ENCODE results near the gene L3MBTL1.
"Not testable (repeated sequence)": the region's sequence is repeated elsewhere in the genome, so short reads cannot be mapped to it uniquely, and the experiment has no call there.

L3MBTL1 gene

GRCh38 chr20:43507150-43508080 is at the start of gene L3MBTL1:
L3MBTL1 (plus strand) TSS chr20:43507697; CDS start chr20:43513504, 5,807 bp downstream.
- DNase-seq = no peak

DNA sequence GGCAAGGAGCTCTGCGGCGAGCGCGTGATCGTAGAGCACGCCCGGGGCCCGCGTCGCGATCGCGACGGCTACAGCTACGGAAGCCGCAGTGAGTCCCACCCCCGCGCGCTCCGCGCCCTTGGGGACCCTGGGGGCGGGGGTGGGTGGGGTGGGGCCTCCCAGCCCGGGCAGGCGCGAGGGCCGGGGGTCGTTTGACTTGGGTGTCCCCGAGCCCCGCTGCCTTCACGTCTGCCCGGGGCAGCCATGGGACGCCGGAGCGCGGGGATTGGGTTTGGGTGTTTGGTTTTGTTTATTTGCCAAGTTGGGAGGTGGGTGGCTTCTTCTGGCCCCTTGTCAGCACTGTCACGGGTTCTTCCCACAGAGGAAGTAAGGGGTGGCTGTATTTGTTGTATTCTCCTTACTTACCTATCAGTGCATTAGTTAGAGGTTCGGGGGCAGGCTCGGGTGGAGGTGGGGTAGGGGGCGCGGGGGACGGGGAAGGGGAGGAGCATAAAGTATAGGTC is 49.0 kb upstream of the L3MBTL1 start:
- DNase-seq = peak in 1 of 2 experiments; percentile 4

- DNase-seq = no peak
Measured at GRCh38 chr20:43459022-43459942, 48.2 kb upstream of the L3MBTL1 start.

GRCh38 chr20:43460172-43460829 is 47.2 kb upstream of the L3MBTL1 start:
- DNase-seq = no peak

GRCh38 chr20:43460830-43461200 is 46.7 kb upstream of the L3MBTL1 start:
- no peak for DNase-seq

GRCh38 chr20:43461894-43462659 is 45.4 kb upstream of the L3MBTL1 start:
- DNase-seq = no peak

- no peak for DNase-seq
Measured at GRCh38 chr20:43462660-43463526, 44.6 kb upstream of the L3MBTL1 start.

- DNase-seq = no peak
Measured at GRCh38 chr20:43463527-43464218, 43.8 kb upstream of the L3MBTL1 start.

- DNase-seq = no peak
Measured at GRCh38 chr20:43464219-43464790, 43.2 kb upstream of the L3MBTL1 start.

DNA sequence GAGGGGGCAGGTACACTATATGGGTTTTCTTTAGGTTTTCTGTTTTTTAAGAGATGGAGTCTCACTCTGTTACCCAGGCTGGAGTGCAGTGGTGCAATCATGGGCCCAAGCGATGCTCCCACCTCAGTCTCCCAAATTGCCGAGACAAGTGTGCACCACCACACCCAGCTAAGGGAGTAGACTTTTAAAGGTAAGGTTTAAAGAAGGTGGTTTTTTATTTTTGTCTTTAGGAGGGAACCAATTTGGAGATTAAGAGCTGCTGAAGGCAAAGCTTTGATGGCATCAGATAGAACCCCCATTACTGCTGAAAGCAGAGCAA is 41.9 kb upstream of the L3MBTL1 start:
- no peak for DNase-seq

DNA sequence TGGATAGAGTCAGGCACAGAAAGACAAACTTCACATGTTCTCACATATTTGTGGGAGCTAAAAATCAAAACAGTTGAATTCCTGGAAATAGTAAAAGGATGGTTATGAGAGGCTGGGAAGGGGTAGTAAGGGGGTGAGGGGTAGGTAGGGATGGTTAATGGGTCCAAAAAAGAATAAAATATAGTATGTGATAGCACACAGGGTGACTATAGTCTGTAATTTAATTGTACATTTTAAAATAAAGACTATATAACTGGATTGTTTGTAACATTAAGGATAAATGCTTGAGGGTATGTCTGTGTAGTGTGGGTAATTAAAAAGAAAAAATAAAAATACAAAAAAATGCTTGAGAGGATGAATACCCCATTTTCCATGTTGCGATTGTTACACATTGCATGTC is 39.9 kb upstream of the L3MBTL1 start:
- DNase-seq = no peak

GRCh38 chr20:43472671-43473380 is 34.7 kb upstream of the L3MBTL1 start:
- no peak for DNase-seq

DNA sequence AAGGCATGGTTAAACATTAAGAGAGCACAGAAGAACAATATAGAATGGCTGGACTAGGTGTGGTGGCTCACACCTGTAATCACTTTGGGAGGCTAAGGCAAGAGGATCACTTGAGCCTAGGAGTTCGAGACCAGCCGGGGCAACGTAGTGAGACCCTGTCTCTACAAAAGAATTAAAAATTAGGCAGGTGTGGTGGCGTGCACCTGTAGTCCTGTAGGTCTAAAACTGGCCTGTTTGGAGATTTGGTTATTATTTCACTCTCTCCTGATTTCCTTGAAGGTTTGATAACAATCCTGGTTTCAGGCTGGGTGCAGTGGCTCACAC is 34.2 kb upstream of the L3MBTL1 start:
- DNase-seq = no peak

- DNase-seq = no peak
Measured at GRCh38 chr20:43477193-43477592, 30.3 kb upstream of the L3MBTL1 start.

DNA sequence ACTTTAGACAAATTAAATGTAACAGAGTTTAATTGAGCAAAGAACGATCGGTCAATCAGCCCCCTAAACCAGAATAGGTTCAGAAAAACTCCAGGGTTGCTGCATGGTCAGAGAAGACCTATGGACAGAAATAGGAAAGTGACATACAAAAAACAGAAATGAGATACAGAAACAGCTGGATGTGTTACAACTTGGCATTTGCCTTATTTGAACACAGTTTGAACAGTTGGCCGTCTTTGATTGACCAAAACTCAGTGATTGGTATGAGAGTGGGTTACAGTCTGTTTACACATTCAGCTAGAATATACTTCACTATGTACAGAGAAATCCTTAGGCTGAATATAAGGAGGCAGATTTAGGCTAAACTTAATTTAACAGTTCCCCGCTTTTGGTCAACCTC is 29.9 kb upstream of the L3MBTL1 start:
- no peak for DNase-seq

DNA sequence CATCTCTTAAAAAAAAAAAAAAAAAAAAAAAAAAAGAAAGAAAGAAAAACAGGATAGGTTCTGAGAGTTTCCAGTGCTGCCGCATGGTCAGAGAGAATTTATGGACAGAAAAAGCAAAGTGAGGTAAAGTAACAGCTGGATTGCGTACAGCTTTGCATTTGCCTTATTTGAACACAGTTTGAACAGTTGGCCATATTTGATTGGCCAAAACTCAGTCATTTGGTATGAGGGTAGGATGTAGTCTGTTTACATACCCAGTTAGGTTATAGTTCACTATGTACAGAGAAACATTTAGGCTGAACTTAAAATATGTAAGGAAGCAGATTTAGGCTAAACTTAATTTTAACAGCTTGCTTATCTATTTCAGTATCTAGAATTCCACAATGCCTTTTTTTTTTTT is 17.5 kb upstream of the L3MBTL1 start:
- DNase-seq = no peak

DNA sequence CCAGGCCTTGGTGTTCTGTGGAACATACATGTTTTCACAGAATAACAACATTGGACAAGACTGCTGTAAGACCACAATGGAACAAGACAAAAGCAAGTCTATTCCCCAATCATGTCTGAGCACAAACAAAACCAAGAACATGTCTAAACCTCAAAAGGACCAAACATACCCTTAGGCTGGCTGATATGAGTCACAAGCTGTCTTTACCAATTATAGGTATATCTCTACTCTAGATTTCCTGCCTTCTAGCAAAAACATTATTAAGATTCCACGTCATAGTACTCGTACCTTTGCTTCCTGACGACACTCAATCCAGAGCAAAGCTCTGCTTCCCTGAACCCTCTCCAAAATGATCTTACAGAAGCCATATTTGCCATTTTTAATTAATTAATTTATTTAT is 15.4 kb upstream of the L3MBTL1 start:
- no peak for DNase-seq

- no peak for DNase-seq
Measured at GRCh38 chr20:43495388-43495787, 12.1 kb upstream of the L3MBTL1 start.

DNA sequence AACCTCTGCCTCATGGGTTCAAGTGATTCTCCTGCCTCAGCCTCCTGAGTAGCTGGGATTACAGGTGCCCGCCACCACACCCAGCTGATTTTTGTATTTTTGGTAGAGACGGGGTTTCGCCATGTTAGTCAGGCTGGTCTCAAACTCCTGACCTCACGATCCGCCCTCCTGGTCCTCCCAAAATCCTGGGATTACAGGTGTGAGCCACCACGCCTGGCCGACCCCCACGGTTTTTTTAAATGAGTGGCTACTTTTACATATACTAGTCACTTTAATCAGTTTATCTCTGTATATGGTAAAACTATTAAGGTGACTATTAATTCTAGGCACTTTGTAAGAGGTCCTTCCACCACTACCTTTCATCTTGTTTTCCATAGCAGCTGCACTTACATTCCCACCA is 5.5 kb upstream of the L3MBTL1 start:
- DNase-seq = not testable (repeated sequence)

DNA sequence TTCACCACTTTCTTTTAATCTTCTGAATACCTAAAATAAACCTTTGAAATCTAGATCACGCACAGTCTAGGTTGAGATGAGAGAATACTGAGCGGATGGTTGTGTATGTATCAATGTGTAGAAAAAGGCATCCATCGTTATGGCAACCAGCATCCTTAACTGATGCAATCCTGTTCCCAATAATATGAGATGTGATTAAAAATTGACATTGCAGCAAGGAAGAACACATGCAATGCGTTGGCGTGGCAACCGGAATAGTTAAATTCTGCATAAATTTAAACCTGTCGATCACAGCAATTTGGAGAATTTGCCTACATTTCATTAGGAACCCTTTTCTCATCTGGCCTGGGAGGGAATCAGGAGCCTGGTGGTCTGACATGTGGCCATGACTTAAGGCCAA is 1.3 kb upstream of the L3MBTL1 start:
- DNase-seq = no peak
